Panc1 (cell line): Measurements from ENCODE around the gene OR2L2. TPM values are rescaled to one million over a fixed set of nuclear protein-coding genes. Genes with fewer than 3 reads are reported as not detected.

ENCODE experiments used
- ATAC-seq: fragments of 200-7000 bp; cut with Tn5 transposase; 2 replicates; pipeline ENCODE4 v1.9.1; 2020; ENCODE audit warnings: mild to moderate bottlenecking, moderate library complexity
- BruUV-seq: library from RNA; stranded (reverse); fragments of 400-500 nt; replicated peaks from 2 replicates; lab custom pipeline; 2021; lab: Mats Ljungman, UMichigan
- CTCF ChIA-PET: fragments of 300-600 bp; sonication (Branson Sonifier 250); formaldehyde crosslinking; loops from one replicate; lab custom pipeline; 2022; ENCODE audit warnings: antibody characterized with exemption; lab: Charles Lee
- POLR2A ChIA-PET: fragments of 300-600 bp; sonication (Branson Sonifier 250); formaldehyde crosslinking; loops from one replicate; lab custom pipeline; 2022; ENCODE audit warnings: antibody characterized with exemption; lab: Charles Lee
- DNase-seq: peaks from one replicate; pipeline ENCODE4 v3.0.0-alpha.2; 2010; ENCODE audit warnings: low read depth, low spot score
- H3K27ac ChIP-seq: 2 replicates; pipeline ENCODE4 v1.5.1; 2011; ENCODE audit warnings: mild to moderate bottlenecking, low read length, inconsistent platforms
- H3K27me3 ChIP-seq: fragments of 200-500 bp; sonication (Bioruptor generic); 2 replicates; pipeline ENCODE4 v1.6.0; 2014; ENCODE audit warnings: low read length, inconsistent platforms; ENCODE audit not compliant: control insufficient read depth, insufficient read depth
- H3K36me3 ChIP-seq: fragments of 200-500 bp; sonication (Bioruptor generic); 2 replicates; pipeline ENCODE4 v1.5.1; 2014; ENCODE audit warnings: inconsistent platforms, mild to moderate bottlenecking, low read length, moderate library complexity; ENCODE audit not compliant: control insufficient read depth, insufficient read depth
- H3K4me1 ChIP-seq: 2 replicates; pipeline ENCODE4 v1.5.1; 2011; ENCODE audit warnings: inconsistent platforms, mild to moderate bottlenecking, low read length, moderate library complexity; ENCODE audit not compliant: control insufficient read depth, insufficient read depth
- H3K4me3 ChIP-seq, 2 experiments: 2 replicates each; pipeline ENCODE4 v1.5.1; 2011 to 2012; ENCODE audit warnings: low read depth in 2 of 2, low read length in 2 of 2, mild to moderate bottlenecking in 2 of 2, inconsistent platforms in 1 of 2, moderate library complexity in 1 of 2
- H3K9me3 ChIP-seq: fragments of 200-500 bp; sonication (Bioruptor generic); 2 replicates; pipeline ENCODE4 v1.5.1; 2014; ENCODE audit warnings: low read depth, mild to moderate bottlenecking, inconsistent platforms, low read length, moderate library complexity; ENCODE audit not compliant: control insufficient read depth, insufficient read depth
- POLR2AphosphoS5 ChIP-seq: IDR thresholded peaks from 2 replicates; pipeline ENCODE4 v1.6.1; 2012; ENCODE audit warnings: mild to moderate bottlenecking, low read depth, low read length, moderate library complexity
- SIN3A ChIP-seq: IDR thresholded peaks from 2 replicates; pipeline ENCODE4 v1.6.1; 2012; ENCODE audit warnings: low read depth, mild to moderate bottlenecking, low read length, moderate library complexity, borderline replicate concordance; ENCODE audit not compliant: insufficient read depth
- TCF7L2 ChIP-seq: IDR thresholded peaks from 2 replicates; pipeline ENCODE4 v1.6.1; 2011; ENCODE audit warnings: mild to moderate bottlenecking, low read depth, low read length, inconsistent platforms
- in situ Hi-C: cut with HindIII; loops from 2 replicates; pipeline ENCODE4 v1.10.0; 2016; ENCODE audit warnings: low sequenced_read_pairs, low pct_unique_long_range_greater_than_20kb
- intact Hi-C: fragments of 100-400 bp; cut with micrococcal nuclease; formaldehyde crosslinking; loops from one replicate; pipeline ENCODE4 v1.10.0; 2022; ENCODE audit not compliant: unreplicated experiment
- total RNA-seq: library from RNA; stranded (reverse); gene quantifications from one replicate; pipeline ENCODE4 v1.2.1, GENCODE V29; 2021; ENCODE audit not compliant: unreplicated experiment
- TF ChIP-seq, protein P1 (sequence below): fragments of 450-650 bp; IDR thresholded peaks from 2 replicates; pipeline ENCODE4 v1.5.1; 2017; ENCODE audit warnings: mild to moderate bottlenecking
- TF ChIP-seq, protein P2 (sequence below), 2 experiments: IDR thresholded peaks; 2 replicates each; pipeline ENCODE4 v1.6.1; 2011 to 2012; ENCODE audit warnings: low read depth in 2 of 2, control low read depth in 1 of 2, low read length in 1 of 2, mild to moderate bottlenecking in 1 of 2, moderate library complexity in 1 of 2; ENCODE audit not compliant: insufficient read depth in 1 of 2

Gene OR2L2
- total RNA-seq, 1 experiment from 2014 or later = not detected

DNA sequence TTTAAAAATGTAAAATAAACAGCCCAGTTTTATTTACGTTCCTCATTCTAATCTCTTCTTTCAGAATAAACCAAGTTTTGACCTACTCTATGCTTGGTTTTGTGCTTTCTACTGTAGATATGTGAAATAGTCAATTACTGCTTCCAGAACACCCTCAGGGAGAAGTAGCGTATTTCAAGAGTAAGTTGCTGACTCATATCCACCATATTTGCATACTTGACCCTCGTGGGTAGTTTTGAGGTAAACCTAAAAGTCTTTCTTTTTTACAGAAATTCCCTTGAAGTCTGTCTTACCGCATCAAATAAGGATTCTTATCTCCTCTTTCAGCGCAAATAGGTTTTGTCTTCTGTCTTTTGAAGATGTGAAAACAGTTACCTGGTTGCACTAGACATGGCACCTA, 15.3 kb downstream of the OR2L2 start:
- H3K27ac ChIP-seq = no peak overlapping the region
- BruUV-seq = no TSS peak
- intact Hi-C loops = no loop called here
- CTCF ChIA-PET = no interaction called here
- H3K36me3 ChIP-seq = no peaks in the 10 kb centered on the region
- in situ Hi-C loops = no loop called here
- POLR2A ChIA-PET = no interaction called here
- no peak overlapping the region for H3K4me3 ChIP-seq
- DNase-seq (no peak), ATAC-seq (no peak)
- no peaks in the 10 kb centered on the region for H3K4me1 ChIP-seq
- no peaks in the 10 kb centered on the region for H3K27me3 ChIP-seq
- H3K9me3 ChIP-seq = no peaks in the 10 kb centered on the region
- TF ChIP-seq POLR2AphosphoS5 (no peak), TCF7L2 (no peak), SIN3A (no peak)
- TF ChIP-seq, protein P1, sequence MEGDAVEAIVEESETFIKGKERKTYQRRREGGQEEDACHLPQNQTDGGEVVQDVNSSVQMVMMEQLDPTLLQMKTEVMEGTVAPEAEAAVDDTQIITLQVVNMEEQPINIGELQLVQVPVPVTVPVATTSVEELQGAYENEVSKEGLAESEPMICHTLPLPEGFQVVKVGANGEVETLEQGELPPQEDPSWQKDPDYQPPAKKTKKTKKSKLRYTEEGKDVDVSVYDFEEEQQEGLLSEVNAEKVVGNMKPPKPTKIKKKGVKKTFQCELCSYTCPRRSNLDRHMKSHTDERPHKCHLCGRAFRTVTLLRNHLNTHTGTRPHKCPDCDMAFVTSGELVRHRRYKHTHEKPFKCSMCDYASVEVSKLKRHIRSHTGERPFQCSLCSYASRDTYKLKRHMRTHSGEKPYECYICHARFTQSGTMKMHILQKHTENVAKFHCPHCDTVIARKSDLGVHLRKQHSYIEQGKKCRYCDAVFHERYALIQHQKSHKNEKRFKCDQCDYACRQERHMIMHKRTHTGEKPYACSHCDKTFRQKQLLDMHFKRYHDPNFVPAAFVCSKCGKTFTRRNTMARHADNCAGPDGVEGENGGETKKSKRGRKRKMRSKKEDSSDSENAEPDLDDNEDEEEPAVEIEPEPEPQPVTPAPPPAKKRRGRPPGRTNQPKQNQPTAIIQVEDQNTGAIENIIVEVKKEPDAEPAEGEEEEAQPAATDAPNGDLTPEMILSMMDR = no peak

DNA sequence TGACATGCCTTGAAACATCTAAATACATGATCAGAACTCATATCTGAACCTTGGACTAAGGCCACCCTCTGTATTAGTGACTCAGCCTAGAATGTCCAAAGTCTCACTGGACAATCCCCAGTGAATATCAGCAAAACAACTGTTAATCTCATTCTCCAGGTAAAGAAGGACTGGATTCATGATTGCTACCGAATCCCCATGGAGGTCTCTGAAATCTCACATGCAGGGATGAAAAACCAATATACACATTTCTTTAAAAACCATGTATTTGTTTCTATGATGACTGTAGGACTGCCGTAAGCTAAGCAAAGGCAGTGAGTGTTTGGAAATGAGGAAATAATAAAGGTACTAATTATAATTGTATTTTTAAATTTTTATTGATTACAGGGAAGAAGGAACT, 16.7 kb downstream of the OR2L2 start, which contains the start of gene OR2L3:
Gene OR2L3 (plus strand): TSS at position 301 of the 400 bp plus-strand sequence. CDS start 13,846 bp downstream, outside the sequence.
- no peaks in the 10 kb centered on the region for H3K9me3 ChIP-seq
- H3K36me3 ChIP-seq = no peaks in the 10 kb centered on the region
- intact Hi-C loops = no loop called here
- ATAC-seq = no peak
- POLR2A ChIA-PET = no interaction called here
- no peaks in the 10 kb centered on the region for H3K4me1 ChIP-seq
- no peak for DNase-seq
- H3K27ac ChIP-seq = no peak within 1 kb of the TSS
- BruUV-seq = no TSS peak
- H3K4me3 ChIP-seq = no peak within 1 kb of the TSS
- H3K27me3 ChIP-seq = no peaks in the 10 kb centered on the region
- TF ChIP-seq, protein P2, sequence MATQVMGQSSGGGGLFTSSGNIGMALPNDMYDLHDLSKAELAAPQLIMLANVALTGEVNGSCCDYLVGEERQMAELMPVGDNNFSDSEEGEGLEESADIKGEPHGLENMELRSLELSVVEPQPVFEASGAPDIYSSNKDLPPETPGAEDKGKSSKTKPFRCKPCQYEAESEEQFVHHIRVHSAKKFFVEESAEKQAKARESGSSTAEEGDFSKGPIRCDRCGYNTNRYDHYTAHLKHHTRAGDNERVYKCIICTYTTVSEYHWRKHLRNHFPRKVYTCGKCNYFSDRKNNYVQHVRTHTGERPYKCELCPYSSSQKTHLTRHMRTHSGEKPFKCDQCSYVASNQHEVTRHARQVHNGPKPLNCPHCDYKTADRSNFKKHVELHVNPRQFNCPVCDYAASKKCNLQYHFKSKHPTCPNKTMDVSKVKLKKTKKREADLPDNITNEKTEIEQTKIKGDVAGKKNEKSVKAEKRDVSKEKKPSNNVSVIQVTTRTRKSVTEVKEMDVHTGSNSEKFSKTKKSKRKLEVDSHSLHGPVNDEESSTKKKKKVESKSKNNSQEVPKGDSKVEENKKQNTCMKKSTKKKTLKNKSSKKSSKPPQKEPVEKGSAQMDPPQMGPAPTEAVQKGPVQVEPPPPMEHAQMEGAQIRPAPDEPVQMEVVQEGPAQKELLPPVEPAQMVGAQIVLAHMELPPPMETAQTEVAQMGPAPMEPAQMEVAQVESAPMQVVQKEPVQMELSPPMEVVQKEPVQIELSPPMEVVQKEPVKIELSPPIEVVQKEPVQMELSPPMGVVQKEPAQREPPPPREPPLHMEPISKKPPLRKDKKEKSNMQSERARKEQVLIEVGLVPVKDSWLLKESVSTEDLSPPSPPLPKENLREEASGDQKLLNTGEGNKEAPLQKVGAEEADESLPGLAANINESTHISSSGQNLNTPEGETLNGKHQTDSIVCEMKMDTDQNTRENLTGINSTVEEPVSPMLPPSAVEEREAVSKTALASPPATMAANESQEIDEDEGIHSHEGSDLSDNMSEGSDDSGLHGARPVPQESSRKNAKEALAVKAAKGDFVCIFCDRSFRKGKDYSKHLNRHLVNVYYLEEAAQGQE (IDR thresholded peaks at IDR 0.05; ENCODE audit: insufficient read depth in 1 of 2, low read depth in 2 of 2, low read length in 1 of 2) = no peak
- TF ChIP-seq, protein P1 = no peak
- TF ChIP-seq TCF7L2 = no peak
- TF ChIP-seq SIN3A = no peak
- no peak for TF ChIP-seq POLR2AphosphoS5
- CTCF ChIA-PET = no interaction called here
- in situ Hi-C loops = no loop called here
